NCI-H1694 treated with DMSO at 0.1 percent for 48 hours (cell line): ENCODE data around the gene CLMP.
A peak's percentile ranks its signal among the peaks of the same experiment; 100 is the strongest.
"Not testable (repeated sequence)": the region's sequence is repeated elsewhere in the genome, so short reads cannot be mapped to it uniquely, and the experiment has no call there.

Experiments
- DNase-seq: peaks from one replicate; lab custom pipeline; 2025; lab: John Stamatoyannopoulos, UW

CLMP gene

DNA sequence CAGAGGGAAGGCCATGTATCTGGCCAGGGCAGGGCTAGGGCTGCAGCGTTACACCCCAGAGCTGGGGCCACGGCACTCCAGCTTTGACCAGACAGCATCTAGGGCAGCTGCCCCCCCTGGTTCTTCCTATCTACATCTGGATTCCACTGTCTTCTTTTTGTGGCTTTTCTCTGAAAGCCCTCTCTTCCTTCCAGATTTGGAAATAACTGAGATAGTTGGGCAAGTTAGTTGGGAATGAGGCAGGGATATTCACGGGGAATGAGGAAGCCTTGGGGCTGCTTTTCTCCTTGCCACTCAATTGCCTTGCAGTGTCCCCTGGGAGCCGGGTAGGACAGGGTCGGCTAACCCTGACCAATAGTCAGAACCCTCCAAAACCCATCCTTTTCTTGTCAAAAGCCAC is 26.8 kb downstream of the CLMP start:
- DNase-seq = no peak

DNA sequence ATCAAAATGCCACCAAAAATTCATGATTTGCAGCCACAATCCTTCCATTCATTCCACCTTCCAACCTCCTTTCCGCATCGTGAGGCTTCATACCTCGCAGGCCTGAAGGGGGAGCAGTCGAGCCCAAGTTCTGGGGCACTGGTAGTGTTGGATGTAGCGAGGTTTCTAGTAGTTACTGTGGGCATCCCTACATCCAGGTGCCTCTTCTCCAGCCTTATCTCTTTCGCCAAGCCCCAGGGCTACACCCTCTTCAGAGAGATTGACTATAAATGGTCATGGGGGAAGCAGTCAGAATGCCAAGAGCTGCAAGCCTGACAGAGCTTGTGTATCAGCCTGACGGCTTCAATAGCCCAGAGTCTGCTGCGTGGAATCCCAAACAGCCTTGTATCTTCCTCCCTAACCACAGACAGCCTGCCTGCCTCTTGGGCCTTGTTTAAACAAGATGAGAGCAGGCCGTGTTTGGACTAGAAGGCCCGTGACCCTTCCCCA is 28.9 kb downstream of the CLMP start:
- no peak for DNase-seq

DNA sequence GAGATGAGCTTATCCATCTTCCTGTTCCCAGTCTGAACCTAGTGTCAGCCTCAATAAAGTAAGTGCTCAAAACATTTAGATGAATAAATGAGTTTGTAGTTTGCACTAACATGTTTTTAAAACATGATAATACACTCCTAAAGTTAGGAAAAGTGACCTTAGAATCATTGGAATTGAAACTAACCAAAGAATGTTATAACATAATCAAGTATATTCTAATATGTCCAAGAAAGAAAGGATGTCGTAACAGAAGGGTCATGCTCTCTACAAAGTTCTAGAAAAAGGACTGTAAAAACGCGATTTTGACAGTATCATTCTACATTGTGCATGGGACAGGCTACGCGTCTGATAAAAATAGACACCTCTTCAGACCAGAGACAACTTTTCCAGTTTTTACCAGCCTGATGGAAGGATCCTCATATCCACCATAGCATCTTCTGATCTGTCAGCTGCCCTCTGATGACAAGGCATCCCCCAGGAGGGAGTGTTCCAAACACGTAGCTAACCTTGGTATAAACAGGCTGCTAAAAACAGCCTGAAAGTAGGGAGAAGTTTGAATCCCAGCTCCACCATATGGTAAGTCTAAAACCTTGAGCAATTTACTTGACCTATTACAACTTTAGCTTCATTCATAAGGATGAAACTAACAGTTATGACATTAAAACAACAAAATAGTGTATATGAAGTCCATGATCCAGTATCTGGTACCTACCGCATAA is 30.2 kb downstream of the CLMP start:
- DNase-seq = no peak

DNA sequence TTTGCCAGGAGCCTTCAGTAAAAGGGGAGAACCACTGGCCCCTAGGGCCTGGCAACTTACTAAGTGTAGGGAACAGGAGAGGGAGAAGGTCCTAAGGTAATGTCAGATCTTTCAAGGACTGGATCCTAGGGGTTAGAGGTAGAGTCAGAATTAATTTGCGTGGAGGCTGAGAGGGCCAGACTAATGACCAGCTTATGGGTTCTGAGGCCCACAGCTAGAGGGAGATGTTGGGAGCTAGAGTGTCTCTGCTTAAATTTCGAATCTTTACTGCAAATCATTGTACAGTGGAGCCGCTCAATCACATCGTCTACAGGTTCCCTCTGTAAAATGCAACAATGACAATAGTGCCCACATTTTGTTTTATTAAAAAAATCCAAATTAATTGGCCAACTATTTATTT is 31.4 kb downstream of the CLMP start:
- no peak for DNase-seq

DNA sequence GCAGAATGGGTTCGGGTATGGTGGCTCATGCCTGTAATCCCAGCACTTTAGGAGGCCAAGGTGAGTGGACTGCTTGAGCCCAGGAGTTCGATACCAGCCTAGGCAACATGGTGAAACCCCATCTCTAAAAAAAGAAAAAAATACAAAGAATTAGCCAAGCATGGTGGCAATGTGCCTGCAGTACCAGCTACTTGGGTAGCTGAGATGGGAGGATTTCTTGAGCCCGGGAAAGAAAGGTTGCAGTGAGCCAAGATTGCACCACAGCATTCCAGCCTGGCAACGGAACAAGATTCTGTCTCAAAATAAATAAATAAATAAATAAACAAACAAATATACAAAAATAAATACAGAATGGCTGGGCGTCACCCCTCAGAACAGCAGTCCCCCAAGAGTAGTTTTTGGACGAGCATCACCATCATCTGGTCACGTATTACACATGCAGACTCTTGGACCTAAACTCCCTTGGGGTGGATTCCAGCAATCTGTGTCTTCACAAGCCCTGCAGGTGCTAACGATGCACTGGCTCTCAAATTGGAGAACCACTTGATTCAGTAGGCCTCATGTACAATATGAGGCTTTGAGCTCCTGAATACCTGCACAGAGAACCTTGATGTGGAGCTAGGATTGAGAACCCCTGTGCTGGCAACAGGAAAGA is 33.5 kb downstream of the CLMP start:
- no peak for DNase-seq

DNA sequence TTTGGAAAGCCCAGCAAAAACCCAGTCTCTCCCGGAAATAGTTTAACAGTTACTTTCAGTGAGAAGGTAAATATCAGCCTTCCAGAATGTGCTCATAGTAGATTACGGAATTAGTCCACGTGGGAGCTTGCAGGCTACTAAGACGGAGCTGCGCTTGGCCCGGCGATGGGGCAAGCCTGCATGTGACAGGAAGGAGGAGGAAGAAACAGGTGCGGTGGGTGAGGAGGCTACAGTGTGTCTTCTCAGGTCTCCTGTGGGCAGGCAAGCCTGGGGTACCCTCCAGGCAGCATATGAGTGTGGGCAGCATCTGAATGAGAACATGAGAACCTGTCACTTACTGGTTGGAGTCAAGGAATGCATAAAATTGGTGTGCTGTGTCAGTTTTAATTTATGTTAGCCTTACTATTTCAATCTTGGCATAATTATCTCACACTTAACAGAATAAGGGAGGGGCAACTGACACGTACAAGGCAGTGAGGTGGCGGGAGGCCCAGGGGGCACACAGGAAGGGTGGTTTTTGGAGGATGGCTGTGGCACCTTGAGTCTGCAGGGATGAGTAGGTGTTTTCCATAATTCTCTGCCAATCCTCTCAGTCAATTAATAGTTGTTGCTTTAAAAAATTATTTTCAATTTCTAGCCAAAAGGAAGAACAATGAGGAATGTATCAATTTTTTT is 35.7 kb downstream of the CLMP start:
- DNase-seq = no peak

DNA sequence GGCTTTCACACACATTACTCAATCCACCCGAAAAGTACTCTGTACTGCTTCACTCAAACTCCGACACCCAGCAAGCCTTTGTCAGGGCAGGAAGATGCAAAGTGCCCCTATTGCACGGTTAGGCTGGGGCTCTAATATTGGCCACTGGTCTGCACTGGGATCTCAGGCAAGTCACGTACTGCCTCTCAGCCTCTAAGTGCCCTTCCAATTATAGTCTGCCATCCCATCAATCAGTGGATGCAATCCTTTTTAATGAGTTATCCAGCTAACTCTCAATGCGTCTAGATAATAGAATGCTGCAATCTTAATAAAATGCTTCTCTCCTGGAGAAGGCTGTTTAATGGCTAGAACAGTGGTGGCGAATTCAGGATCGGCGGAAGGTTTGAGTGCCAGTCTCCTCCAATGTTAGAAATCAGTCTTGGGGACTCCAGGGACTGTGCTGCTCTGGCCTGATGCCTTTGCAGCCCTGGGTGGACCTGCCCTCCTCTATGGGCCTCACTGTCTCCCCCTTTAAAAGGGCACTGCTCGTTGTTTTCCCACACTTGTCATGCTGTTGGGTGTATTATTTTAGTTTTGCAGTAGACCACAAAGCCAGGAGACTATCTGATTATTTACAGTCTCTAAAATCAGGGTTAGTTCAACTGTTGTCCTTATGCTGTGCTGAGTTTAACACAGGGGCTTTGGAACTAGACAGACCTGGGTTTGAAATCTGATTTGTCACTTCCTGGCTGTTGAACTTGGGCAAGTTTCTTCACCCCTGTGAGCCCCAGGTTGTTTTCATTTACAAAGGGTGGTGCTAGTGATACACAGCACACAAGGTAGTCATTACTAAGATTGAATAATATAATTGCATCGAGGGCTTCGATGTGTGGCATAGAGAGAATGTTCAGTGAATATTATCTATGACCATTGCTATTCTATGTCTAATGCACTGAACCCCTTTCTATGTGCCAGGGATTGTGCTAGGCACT is 36.7 kb downstream of the CLMP start:
- no peak for DNase-seq

DNA sequence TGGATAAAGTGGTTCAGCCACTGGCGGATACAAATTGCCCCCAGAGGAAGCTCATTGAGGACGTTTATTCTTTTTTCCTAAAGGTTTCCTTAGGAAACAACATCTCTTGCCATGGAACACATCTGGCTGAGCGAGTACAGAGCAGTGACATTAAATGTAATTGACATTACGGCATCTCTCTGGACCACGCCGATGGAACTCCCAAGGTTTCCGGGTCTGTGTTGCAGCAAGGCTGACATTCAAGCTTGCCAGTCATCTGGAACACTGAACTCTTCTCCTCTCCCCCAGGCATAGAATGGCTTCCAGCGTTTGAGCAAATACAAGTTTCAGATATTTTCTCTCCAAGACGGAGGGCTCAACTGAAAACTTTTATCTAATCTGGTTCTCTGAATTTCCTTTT is 42.1 kb downstream of the CLMP start:
- no peak for DNase-seq

DNA sequence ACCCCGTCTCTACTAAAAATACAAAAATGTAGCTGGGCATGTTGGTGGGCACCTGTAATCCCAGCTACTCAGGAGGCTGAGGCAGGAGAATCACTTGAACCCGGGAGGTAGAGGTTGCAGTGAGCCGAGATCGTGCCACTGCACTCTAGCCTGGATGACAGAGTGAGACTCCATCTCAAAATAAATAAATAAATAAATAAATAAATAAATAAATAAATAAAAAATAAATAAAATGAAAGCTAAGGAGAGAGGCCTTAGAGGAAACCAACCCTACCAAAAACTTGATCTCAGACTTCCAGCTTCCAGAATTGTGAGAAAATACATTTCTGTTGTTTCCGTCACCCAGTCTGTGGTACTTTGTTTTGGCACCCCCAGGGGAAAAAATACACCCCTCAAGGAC is 42.7 kb downstream of the CLMP start:
- DNase-seq = not testable (repeated sequence)

DNA sequence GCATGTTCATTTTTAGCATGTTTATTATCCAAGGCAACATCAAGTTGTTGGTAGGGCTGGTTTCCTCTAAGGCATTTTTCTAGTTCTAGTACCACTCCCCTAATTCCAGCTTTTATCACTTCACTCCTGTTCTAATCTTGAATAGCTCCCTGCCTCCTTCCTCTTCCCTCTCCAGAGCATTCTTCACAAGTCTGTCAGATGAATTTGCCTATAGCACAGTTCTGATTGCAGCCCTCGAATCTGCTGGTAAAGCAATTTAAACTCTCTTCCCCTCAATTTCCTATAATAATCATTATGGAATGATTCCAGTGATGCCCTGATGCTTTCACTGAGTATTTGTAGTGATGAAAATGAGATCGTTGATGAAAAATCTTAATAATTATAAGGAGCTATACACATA is 43.3 kb downstream of the CLMP start:
- DNase-seq = no peak

DNA sequence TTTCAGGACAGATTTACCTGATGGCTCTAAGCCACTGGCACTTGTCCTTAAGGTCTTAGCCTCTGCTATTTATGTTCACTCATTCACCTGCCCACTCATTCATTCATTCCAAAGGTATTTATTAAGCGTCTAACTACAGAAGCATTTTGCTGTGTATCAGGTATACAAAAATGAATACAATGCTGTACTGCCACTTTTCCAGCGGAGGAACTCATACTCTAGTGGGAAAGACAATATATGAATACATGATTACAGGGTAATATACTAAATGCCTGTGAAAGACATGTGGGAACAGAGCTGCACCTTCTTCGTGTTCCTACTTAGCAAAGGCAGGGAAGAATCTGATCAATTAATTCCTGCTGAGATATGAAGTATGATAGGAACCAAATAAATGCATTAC is 43.7 kb downstream of the CLMP start:
- DNase-seq = no peak

DNA sequence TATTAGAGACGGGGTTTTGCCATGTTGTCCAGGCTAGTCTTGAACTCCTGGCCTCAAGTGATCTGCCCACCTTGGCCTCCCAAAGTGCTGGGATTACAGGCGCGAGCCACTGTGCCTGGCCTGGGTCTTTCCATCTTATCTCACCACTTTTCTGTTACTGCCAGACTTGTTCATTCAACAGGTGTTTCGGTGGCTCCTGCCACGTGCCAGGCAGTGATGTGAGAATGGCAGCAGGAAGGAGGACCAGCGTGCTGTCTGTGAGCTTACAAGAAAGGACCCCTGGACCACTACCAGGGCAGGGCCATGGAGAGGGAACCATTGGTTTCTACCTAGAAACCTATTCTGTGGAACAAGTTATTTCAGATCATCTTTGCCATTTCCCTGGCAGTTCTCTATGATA is 44.2 kb downstream of the CLMP start:
- DNase-seq = no peak

DNA sequence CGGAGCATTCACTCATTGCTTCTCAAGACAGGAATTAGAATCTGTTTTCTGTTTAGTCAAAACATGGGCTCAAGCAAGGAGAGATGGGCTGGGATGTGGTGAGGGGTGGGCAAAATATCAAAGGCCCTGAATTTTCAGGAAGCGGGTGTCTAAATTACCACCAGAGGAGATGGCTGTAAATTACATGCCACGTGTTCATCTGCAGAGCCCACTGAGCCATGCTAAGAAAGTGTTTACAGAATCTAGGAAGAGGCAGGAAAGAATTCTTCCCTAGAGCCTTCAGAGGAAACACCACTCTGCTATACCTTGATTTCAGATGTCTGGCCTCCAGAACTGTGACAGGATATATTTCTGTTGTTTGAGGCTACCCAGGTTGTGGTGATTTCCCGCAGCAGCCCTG is 46.1 kb downstream of the CLMP start:
- DNase-seq = no peak

DNA sequence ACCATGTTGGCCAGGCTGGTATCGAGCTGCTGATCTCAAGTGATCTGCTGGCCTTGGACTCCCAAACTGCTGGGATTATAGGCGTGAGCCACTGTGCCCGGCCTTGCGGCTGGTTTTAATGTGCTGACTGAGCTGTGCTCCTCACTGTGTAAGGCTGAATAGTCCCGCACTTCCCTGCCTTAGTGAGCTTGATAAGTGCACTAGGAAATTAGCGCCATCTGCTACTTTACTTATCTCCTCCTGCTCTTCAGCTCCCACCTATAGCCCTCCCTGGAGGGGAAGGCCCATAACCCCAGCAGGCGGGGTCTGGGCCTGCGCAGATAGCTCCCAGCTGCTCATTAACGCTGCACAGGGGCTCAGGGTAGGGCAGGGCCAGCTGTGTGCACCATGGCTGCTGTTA is 49.4 kb downstream of the CLMP start:
- peak; percentile 60 for DNase-seq

DNA sequence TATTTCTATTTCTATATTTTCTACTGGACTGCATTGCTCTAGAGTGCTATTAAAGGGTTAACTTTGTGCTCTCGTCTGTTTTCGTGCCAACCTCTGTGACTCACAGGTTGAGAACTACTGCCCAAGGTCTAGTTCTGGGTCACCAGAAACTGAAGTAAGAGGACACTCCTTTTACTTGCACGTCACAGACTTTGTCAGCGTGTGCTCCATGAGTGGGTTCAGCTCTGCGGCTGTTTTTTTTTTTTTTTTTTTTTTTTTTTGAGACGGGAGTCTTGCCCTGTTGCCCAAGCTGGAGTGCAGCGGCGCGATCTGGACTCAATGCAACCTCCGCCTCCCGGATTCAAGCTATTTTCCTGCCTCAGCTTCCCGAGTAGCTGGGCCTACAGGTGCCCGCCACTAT is 49.8 kb downstream of the CLMP start:
- peak; percentile 8 for DNase-seq

DNA sequence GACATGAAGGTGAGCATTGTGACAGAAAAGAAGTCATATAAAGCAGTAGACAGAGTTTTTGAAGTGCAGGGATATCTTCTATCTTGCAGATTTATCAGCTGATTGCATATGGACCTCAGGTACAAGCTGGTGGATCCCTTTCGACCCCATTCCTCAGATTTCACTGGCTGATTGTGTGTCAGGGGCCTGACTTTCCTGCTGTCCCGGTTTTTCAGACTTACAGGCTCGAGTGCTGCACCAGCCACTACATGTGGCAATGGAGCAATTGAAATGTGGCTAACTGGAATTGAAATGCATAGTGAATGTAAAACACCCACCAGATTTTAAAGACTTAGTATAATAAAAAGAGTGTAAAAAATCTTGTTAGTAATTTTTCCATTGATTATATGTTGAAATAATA is 50.3 kb downstream of the CLMP start:
- DNase-seq = no peak

DNA sequence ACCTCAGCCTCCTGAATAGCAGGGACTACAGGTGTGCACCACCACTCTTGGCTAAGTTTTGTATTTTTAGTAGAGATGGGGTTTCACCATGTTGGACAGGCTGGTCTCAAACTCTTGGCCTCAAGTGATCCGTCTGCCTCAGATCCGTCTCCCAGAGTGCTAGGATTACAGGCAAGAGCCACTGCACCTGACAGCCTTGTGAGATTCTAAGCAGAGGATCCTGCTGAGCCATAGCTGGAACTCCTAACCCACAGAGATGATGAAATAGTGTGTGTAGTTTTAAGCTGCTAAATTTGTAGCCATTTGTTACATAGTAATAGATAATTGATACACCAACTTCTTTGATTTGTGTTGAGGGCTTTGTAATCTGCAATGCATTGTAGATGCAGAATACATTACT is 51.1 kb downstream of the CLMP start:
- DNase-seq = no peak

DNA sequence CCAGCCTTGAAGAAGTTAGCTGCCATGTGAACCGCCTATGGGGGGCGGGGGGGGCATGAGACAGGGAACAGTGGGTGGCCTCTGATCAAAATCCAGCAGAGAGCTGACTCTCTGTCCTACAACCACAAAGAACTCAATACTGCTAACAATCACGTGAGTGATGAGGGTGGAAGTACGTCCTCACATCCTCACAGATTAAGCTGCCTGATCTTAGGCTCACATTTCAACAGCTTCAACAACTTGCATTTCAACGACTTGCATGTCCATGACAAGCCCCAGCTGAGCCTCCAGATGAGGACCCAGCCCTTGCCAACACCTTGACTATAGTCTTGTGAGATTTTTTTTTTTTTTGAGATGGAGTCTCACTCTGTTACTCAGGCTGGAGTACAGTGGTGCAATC is 51.6 kb downstream of the CLMP start:
- no peak for DNase-seq

DNA sequence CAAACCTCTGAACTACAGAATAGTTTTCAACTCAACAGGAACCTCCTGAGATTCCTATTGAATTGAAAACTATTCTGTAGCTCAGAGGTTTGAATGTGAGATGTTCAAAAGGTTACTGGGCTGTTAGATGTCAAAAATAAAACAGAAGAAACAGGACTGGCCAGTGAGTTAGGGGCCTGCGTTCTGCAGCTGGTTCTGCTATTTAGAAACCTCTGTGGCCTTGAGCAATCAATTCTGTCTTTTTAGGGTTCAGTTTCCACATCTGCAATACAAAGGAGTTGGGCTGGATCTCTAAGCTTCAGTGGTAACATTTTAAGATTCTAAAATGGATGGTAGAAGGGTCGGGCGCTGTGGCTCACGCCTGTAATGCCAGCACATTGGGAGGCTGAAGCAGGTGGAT is 55.8 kb downstream of the CLMP start:
- DNase-seq = no peak

DNA sequence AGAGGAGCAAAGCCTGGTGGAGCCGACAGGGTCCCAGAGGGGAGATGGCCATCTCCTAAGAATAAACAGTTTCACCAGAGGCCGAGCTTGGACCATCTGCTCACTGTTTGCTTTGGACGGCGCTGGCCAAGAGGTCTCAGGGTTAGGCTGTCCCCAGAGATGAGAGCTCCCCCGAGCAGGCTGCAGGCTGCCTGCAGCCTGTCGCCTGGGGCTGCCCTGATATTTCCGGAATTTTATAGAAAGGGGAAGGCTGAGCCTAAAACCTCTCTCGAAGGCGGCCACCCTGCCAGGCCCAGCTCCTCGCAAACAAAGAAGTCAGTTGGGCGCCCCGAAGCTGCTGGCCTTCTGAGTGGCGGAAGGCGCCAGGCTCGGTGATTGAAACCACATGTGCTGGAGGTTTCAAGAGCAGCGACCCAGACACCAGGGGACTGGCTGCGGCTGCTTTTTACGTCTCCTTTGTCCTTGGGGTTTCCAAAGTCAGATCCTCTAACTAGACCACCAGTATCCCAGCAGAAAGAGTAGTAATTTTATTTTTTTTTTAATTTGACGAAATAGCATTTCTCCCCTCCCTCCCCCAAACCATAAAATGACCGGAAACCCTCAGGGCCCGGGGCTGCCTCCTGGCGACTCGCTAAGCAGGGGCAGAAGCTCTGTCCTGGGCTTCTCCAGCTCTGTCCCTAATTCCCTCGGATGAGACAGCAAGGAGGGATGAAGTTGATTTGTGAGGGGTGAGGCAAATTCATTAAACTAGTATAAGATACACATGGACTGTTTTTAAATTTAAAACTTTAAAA is 57.4 kb downstream of the CLMP start:
- no peak for DNase-seq

DNA sequence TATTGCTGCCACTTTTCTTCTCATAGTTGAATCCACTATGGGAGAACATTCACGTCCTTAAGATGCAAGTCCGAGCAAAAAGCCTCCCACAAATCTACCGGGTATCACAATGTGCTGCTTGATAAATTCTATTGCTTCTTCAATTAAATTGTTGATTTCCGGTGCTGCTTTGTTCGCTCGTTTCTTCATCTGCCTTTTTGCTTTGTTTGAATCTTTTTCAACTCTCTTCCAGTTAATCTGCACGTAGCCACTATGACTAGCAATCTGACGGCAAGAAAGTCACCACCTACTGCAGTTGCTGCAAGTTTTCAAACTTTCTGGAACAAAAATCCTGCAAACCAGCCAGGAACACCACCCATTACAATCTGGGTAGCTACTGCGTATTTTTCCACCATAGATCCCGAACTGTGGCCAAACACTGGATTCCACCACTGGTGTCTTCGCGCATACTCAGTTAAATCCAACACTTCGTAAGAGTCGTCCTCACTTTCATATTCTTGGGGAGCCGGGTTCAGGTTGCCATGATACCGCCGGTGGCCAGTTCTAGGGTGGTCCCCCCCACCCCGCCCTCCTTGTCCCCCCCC is 59.1 kb downstream of the CLMP start:
- no peak for DNase-seq
